Neural cell (in vitro differentiated cells): ENCODE results near the gene SPINK7.

ENCODE experiments used
- POLR2AphosphoS5 ChIP-seq: IDR thresholded peaks from 2 replicates; pipeline ENCODE4 v1.6.1; 2012
- RAD21 ChIP-seq: fragments of 450-650 bp; conservative IDR thresholded peaks from 2 replicates; pipeline ENCODE4 v1.6.1; 2014; ENCODE audit warnings: antibody characterized with exemption, mild to moderate bottlenecking, moderate library complexity
- TF ChIP-seq, protein P1 (sequence below): fragments of 450-650 bp; IDR thresholded peaks from 2 replicates; pipeline ENCODE4 v1.5.1; 2014; ENCODE audit warnings: antibody characterized with exemption, mild to moderate bottlenecking, moderate library complexity; ENCODE audit not compliant: poor library complexity, severe bottlenecking

DNA sequence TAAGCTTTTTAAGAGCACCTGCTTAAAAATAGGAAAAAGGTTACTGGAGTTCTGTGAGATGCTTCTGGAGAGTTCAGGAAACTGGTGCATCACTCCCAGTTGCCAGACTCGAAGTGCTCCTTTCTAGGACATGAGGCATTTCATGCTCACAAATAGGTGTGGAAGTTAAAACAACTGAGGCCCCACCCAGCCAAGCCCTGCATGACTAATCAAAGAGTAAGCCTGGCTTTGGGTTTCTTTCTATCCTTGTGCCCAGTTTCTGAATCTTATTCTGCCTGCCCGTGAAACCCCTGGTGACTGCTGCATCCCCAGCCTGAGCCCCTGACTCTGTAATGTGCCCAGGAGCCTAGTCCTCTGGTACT lies 30.8 kb downstream of the SPINK7 start:
- TF ChIP-seq POLR2AphosphoS5 (no peak), RAD21 (no peak)
- TF ChIP-seq, protein P1, sequence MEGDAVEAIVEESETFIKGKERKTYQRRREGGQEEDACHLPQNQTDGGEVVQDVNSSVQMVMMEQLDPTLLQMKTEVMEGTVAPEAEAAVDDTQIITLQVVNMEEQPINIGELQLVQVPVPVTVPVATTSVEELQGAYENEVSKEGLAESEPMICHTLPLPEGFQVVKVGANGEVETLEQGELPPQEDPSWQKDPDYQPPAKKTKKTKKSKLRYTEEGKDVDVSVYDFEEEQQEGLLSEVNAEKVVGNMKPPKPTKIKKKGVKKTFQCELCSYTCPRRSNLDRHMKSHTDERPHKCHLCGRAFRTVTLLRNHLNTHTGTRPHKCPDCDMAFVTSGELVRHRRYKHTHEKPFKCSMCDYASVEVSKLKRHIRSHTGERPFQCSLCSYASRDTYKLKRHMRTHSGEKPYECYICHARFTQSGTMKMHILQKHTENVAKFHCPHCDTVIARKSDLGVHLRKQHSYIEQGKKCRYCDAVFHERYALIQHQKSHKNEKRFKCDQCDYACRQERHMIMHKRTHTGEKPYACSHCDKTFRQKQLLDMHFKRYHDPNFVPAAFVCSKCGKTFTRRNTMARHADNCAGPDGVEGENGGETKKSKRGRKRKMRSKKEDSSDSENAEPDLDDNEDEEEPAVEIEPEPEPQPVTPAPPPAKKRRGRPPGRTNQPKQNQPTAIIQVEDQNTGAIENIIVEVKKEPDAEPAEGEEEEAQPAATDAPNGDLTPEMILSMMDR = no peak
